Lower leg skin (tissue), 3 donors: Measurements from ENCODE around the gene CTBP2.

Experiments used
- CTCF ChIP-seq, 3 donors: fragments of 450-650 bp; IDR thresholded peaks; one replicate each; pipeline ENCODE4 v1.5.1; 2016; ENCODE audit warnings: antibody characterized with exemption in 3 of 3, mild to moderate bottlenecking in 3 of 3, moderate library complexity in 2 of 3
- POLR2A ChIP-seq, 2 donors: fragments of 450-650 bp; IDR thresholded peaks; one replicate each; pipeline ENCODE4 v1.6.1; 2016 to 2017; ENCODE audit warnings: antibody characterized with exemption in 2 of 2, mild to moderate bottlenecking in 1 of 2, moderate library complexity in 1 of 2

GRCh38 chr10:125027871-125028869, 132.2 kb downstream of the CTBP2 start:
- no peak for TF ChIP-seq POLR2A (IDR thresholded peaks at IDR 0.05)
- TF ChIP-seq CTCF (IDR thresholded peaks at IDR 0.05), result no peak
